NB4 (cell line): Measurements from ENCODE around the gene ZSWIM9.
"Not testable (repeated sequence)": the region's sequence is repeated elsewhere in the genome, so short reads cannot be mapped to it uniquely, and the experiment has no call there.

Experiments used
- DNase-seq: peaks from one replicate; pipeline ENCODE4 v3.0.0; 2010; ENCODE audit warnings: low read depth
- H3K4me3 ChIP-seq: one replicate; pipeline ENCODE4 v1.5.1; 2011; ENCODE audit warnings: mild to moderate bottlenecking, low read depth, low read length, moderate library complexity
- CTCF ChIP-seq: IDR thresholded peaks from one replicate; pipeline ENCODE4 v1.5.1; 2012; ENCODE audit warnings: low read depth, low read length
- MAX ChIP-seq: IDR thresholded peaks from 2 replicates; pipeline ENCODE4 v1.6.1; 2011; ENCODE audit warnings: low read depth, low read length
- MYC ChIP-seq: IDR thresholded peaks from 2 replicates; pipeline ENCODE4 v1.6.1; 2011; ENCODE audit warnings: low read depth, low read length
- POLR2A ChIP-seq: IDR thresholded peaks from 2 replicates; pipeline ENCODE4 v1.6.1; 2011; ENCODE audit warnings: mild to moderate bottlenecking; ENCODE audit not compliant: insufficient read length; ENCODE audit errors: extremely low read depth

ZSWIM9 gene

GRCh38 chr19:48239120-48239519 is 68.6 kb downstream of the ZSWIM9 start:
- TF ChIP-seq MAX (no peak), MYC (no peak), POLR2A (no peak), CTCF (no peak)
- no peak overlapping the region for H3K4me3 ChIP-seq
- no peak for DNase-seq

GRCh38 chr19:48239582-48240141 is 69.2 kb downstream of the ZSWIM9 start:
- TF ChIP-seq CTCF (no peak), MYC (no peak), MAX (no peak), POLR2A (no peak)
- DNase-seq: no peak
- H3K4me3 ChIP-seq: no peak overlapping the region

GRCh38 chr19:48241771-48242170 is 71.3 kb downstream of the ZSWIM9 start:
- not testable (repeated sequence) for DNase-seq, H3K4me3 ChIP-seq

- DNase-seq: peak; percentile 51
- H3K4me3 ChIP-seq: peak overlapping the region; percentile 3
- TF ChIP-seq MAX: no peak
- TF ChIP-seq CTCF: no peak
- no peak for TF ChIP-seq POLR2A
- no peak for TF ChIP-seq MYC
These were observed 73.8 kb downstream of the ZSWIM9 start for GRCh38 chr19:48244281-48244680.

GRCh38 chr19:48246101-48246500 is 75.6 kb downstream of the ZSWIM9 start:
- DNase-seq: no peak
- peak overlapping the region; percentile 77 for H3K4me3 ChIP-seq
- TF ChIP-seq POLR2A (no peak), CTCF (no peak), MAX (no peak), MYC (no peak; the same call in 1 of the 2 replicates)

GRCh38 chr19:48247212-48247611 is 76.7 kb downstream of the ZSWIM9 start:
- H3K4me3 ChIP-seq: peak overlapping the region; percentile 77
- TF ChIP-seq MAX: no peak
- TF ChIP-seq CTCF: no peak
- no peak for TF ChIP-seq POLR2A
- no peak for TF ChIP-seq MYC
- DNase-seq: no peak
